ENCODE results near the gene MAP7D1. TPM values are rescaled to one million over a fixed set of nuclear protein-coding genes. Genes with fewer than 3 reads are reported as not detected.
A peak's percentile ranks its signal among the peaks of the same experiment; 100 is the strongest.

The MAP7D1 gene
- total and polyA plus RNA-seq, 2 of the 13 experiments (the other 11 are each of a cell fraction or from before 2014, with no cell fraction given): 5.6 to 7.2 TPM

- TF ChIP-seq RBM39 (IDR thresholded peaks at IDR 0.05; ENCODE audit: low read depth, low read length, poor library complexity, severe bottlenecking) (no peak), SAFB2 (CRISPR knock-in tag; IDR thresholded peaks at IDR 0.05; ENCODE audit: borderline replicate concordance, low read depth) (peak; percentile 28; the same call in 1 of the 2 replicates), MTA1 (CRISPR knock-in tag; IDR thresholded peaks at IDR 0.05; ENCODE audit: borderline replicate concordance) (peak; percentile 6; the same call in 1 of the 2 replicates), KAT7 (CRISPR knock-in tag; IDR thresholded peaks at IDR 0.05; ENCODE audit: borderline replicate concordance) (peak; percentile 25; the same call in 1 of the 2 replicates), HNRNPLL (IDR thresholded peaks at IDR 0.05; ENCODE audit: low read depth, low read length, poor library complexity, severe bottlenecking) (peak; percentile 37), ZNF501 (CRISPR knock-in tag; IDR thresholded peaks at IDR 0.05) (no peak), ZNF121 (CRISPR knock-in tag; IDR thresholded peaks at IDR 0.05) (no peak), GFI1 (CRISPR knock-in tag; IDR thresholded peaks at IDR 0.05; ENCODE audit: borderline replicate concordance) (peak; percentile 56; the same call in 1 of the 2 replicates), MYC (CRISPR knock-in tag; IDR thresholded peaks at IDR 0.05; ENCODE audit: borderline replicate concordance) (peak; percentile 66), POGZ (CRISPR knock-in tag; IDR thresholded peaks at IDR 0.05) (peak; percentile 45), ZNF564 (CRISPR knock-in tag; IDR thresholded peaks at IDR 0.05) (0 out of 2 replicates have a peak, but pooled peaks have one; percentile 17), NCOR1 (IDR thresholded peaks at IDR 0.05; ENCODE audit: borderline replicate concordance, low read length) (peak; percentile 36; the same call in 1 of the 2 replicates), KDM5B (CRISPR knock-in tag; IDR thresholded peaks at IDR 0.05; ENCODE audit: borderline replicate concordance) (peak; percentile 34; the same call in 1 of the 2 replicates), ZNF790 (CRISPR knock-in tag; IDR thresholded peaks at IDR 0.05; ENCODE audit: borderline replicate concordance) (no peak), ZNF225 (CRISPR knock-in tag; IDR thresholded peaks at IDR 0.05) (peak; percentile 77; the same call in 1 of the 2 replicates), IKZF5 (CRISPR knock-in tag; IDR thresholded peaks at IDR 0.05) (no peak), TAF1 (CRISPR knock-in tag; IDR thresholded peaks at IDR 0.05) (peak; percentile 10), ZXDC (CRISPR knock-in tag; IDR thresholded peaks at IDR 0.05) (peak; percentile 20; the same call in 1 of the 2 replicates)
Measured at GRCh38 chr1:36224537-36225282, 68.8 kb downstream of the MAP7D1 start (continued).
